ENCODE data around the gene USP16. TPM values are rescaled to one million over a fixed set of nuclear protein-coding genes. Genes with fewer than 3 reads are reported as not detected.
A peak's percentile ranks its signal among the peaks of the same experiment; 100 is the strongest.

USP16 gene
- total and polyA plus RNA-seq, 8 donors: 13.8 to 27.3 (median 20.1) TPM

GRCh38 chr21:29092102-29092959 lies 67.9 kb downstream of the USP16 start:
- no peak for TF ChIP-seq CTCF (IDR thresholded peaks at IDR 0.05)
- H3K27me3 ChIP-seq: no peaks in the 10 kb centered on the region
- no peak for DNase-seq
- H3K4me3 ChIP-seq: no peak overlapping the region
- no peaks in the 10 kb centered on the region for H3K9me3 ChIP-seq
- ATAC-seq: peak in 2 of 4 donors; percentile 31 to 48
- 64 to 73% methylated on average over 9 of the region's 9 CpGs for WGBS, 2 donors
- H3K27ac ChIP-seq: no peak overlapping the region
- no peak for FAIRE-seq
- H3K36me3 ChIP-seq: peaks cover 0 to 5% (median 0%) of the 10 kb centered on the region in 3 donors
- intact Hi-C loops (cut with DNase I): loop anchor here in 2 of 3 donors (10.0 kb wide), 1 partner anchor 282 kb away; no protein-coding TSS in a partner anchor
- H3K4me1 ChIP-seq: peaks cover 0 to 6% (median 0%) of the 10 kb centered on the region in 3 donors

- 74 to 87% methylated on average over 8 of the region's 8 CpGs for WGBS, 2 donors
- no peak for DNase-seq
- Histone ChIP-seq H3K36me3 (peaks cover 0 to 5% (median 0%) of the 10 kb centered on the region in 3 donors), H3K9me3 (no peaks in the 10 kb centered on the region), H3K4me3 (no peak overlapping the region), H3K4me1 (peaks cover 0 to 6% (median 0%) of the 10 kb centered on the region in 3 donors), H3K27ac (no peak overlapping the region), H3K27me3 (no peaks in the 10 kb centered on the region)
- no peak for TF ChIP-seq CTCF (IDR thresholded peaks at IDR 0.05)
- intact Hi-C loops (cut with DNase I): loop anchor here in 2 of 3 donors (10.0 kb wide), 1 partner anchor 278 kb away; no protein-coding TSS in a partner anchor
- FAIRE-seq: no peak
- peak in 1 of 4 donors; percentile 33 for ATAC-seq
Measured at GRCh38 chr21:29096218-29097015, 71.9 kb downstream of the USP16 start.

- peaks cover 0 to 6% (median 0%) of the 10 kb centered on the region in 3 donors for H3K4me1 ChIP-seq
- H3K9me3 ChIP-seq: no peaks in the 10 kb centered on the region
- no peak overlapping the region for H3K27ac ChIP-seq
- 85 to 86% methylated on average over 2 of the region's 2 CpGs for WGBS, 2 donors
- no peaks in the 10 kb centered on the region for H3K27me3 ChIP-seq
- H3K4me3 ChIP-seq: no peak overlapping the region
- DNase-seq (no peak), FAIRE-seq (no peak), ATAC-seq (no peak)
- TF ChIP-seq CTCF (IDR thresholded peaks at IDR 0.05): no peak
- intact Hi-C loops (cut with DNase I): loop anchor here in 2 of 3 donors (10.0 kb wide), 1 partner anchor 277 kb away; no protein-coding TSS in a partner anchor
- H3K36me3 ChIP-seq: peaks cover 0 to 3% (median 0%) of the 10 kb centered on the region in 3 donors
Measured at GRCh38 chr21:29098156-29098555, 73.7 kb downstream of the USP16 start.

- ATAC-seq: no peak
- H3K4me1 ChIP-seq: no peaks in the 10 kb centered on the region
- WGBS, 2 donors: 97% methylated on average over 2 of the region's 2 CpGs
Measured at GRCh38 chr21:29102791-29103257, 78.4 kb downstream of the USP16 start.

More at GRCh38 chr21:29102791-29103257, 78.4 kb downstream of the USP16 start:
- TF ChIP-seq CTCF (IDR thresholded peaks at IDR 0.05): no peak
- no peak overlapping the region for H3K4me3 ChIP-seq
- intact Hi-C loops (cut with DNase I): no loop called here
- FAIRE-seq (no peak), DNase-seq (no peak)
- H3K27me3 ChIP-seq: no peaks in the 10 kb centered on the region
- no peaks in the 10 kb centered on the region for H3K36me3 ChIP-seq
- no peak overlapping the region for H3K27ac ChIP-seq
- no peaks in the 10 kb centered on the region for H3K9me3 ChIP-seq

Other genes starting within 250 kb of the USP16 start
- 10 to 100 TPM in 5 of 6 donors, 1 to 10 TPM in 1; 9.3 to 16.1 (median 13.8) TPM for gene LTN1, start 31.8 kb upstream of the USP16 start, total RNA-seq
- gene LTN1, start 31.8 kb upstream of the USP16 start, polyA plus RNA-seq: 1 to 10 TPM; 4.4 to 8.5 TPM
- 10 to 100 TPM in 5 of 6 donors, 1 to 10 TPM in 1; 8.7 to 15.9 (median 11.5) TPM for gene RWDD2B, start 5.3 kb upstream of the USP16 start, total RNA-seq
- 10 to 100 TPM in 1 of 2 donors, 1 to 10 TPM in 1; 8.2 to 10.9 TPM for gene RWDD2B, start 5.3 kb upstream of the USP16 start, polyA plus RNA-seq
- 10 to 100 TPM; 57.8 to 92.3 (median 63.0) TPM for gene CCT8, start 49.0 kb downstream of the USP16 start, total RNA-seq
- gene CCT8, start 49.0 kb downstream of the USP16 start, polyA plus RNA-seq: 10 to 100 TPM; 62.6 to 85.3 TPM
- gene MAP3K7CL, start 106.0 kb downstream of the USP16 start, total RNA-seq: 1 to 10 TPM; 2.0 to 4.3 (median 2.8) TPM
- gene MAP3K7CL, start 106.0 kb downstream of the USP16 start, polyA plus RNA-seq: 1 to 10 TPM; 4.0 to 7.3 TPM